H9 (cell line): ENCODE measurements around the gene TKTL1. TPM values are rescaled to one million over a fixed set of nuclear protein-coding genes. Genes with fewer than 3 reads are reported as not detected.

ENCODE experiments used
- DNase-seq: peaks from one replicate; pipeline ENCODE4 v3.0.0-alpha.2; 2017
- H2AFZ ChIP-seq: one replicate; pipeline ENCODE4 v1.6.1; 2013; ENCODE audit warnings: mild to moderate bottlenecking, low read length, control low read depth, moderate library complexity
- H2AK5ac ChIP-seq: 2 replicates; pipeline ENCODE4 v1.6.1; 2013; ENCODE audit warnings: low read length, control low read depth, mixed read lengths; ENCODE audit not compliant: insufficient read length
- H2BK120ac ChIP-seq: one replicate; pipeline ENCODE4 v1.6.1; 2013; ENCODE audit warnings: low read depth, mild to moderate bottlenecking, low read length, control low read depth, inconsistent platforms; ENCODE audit not compliant: poor library complexity, severe bottlenecking
- H2BK12ac ChIP-seq: 2 replicates; pipeline ENCODE4 v1.6.1; 2013; ENCODE audit warnings: low read length, control low read depth, mixed read lengths, low read depth; ENCODE audit not compliant: insufficient read length
- H2BK15ac ChIP-seq: 2 replicates; pipeline ENCODE4 v1.6.1; 2013; ENCODE audit warnings: low read depth, low read length, control low read depth
- H2BK20ac ChIP-seq: one replicate; pipeline ENCODE4 v1.6.1; 2013; ENCODE audit warnings: low read depth, mild to moderate bottlenecking, low read length, control low read depth, inconsistent platforms; ENCODE audit not compliant: poor library complexity, severe bottlenecking
- H2BK5ac ChIP-seq: 2 replicates; pipeline ENCODE4 v1.6.1; 2013; ENCODE audit warnings: low read length, control low read depth, mixed read lengths; ENCODE audit not compliant: insufficient read length
- H3K14ac ChIP-seq: 2 replicates; pipeline ENCODE4 v1.6.1; 2013; ENCODE audit warnings: low read length, control low read depth; ENCODE audit not compliant: insufficient read depth
- H3K18ac ChIP-seq: 2 replicates; pipeline ENCODE4 v1.6.1; 2013; ENCODE audit warnings: low read depth, mild to moderate bottlenecking, mixed read lengths, low read length, control low read depth; ENCODE audit not compliant: insufficient read length
- H3K23ac ChIP-seq: 2 replicates; pipeline ENCODE4 v1.6.1; 2013; ENCODE audit warnings: low read length, control low read depth, mixed read lengths, low read depth; ENCODE audit not compliant: insufficient read length
- H3K23me2 ChIP-seq: 2 replicates; pipeline ENCODE4 v1.6.1; 2013; ENCODE audit warnings: low read depth, mild to moderate bottlenecking, mixed read lengths, low read length, control low read depth; ENCODE audit not compliant: insufficient read length, poor library complexity, severe bottlenecking
- H3K27ac ChIP-seq: 2 replicates; pipeline ENCODE4 v1.5.1; 2013; ENCODE audit warnings: low read length, control low read depth, mixed read lengths, low read depth; ENCODE audit not compliant: insufficient read length
- H3K27me3 ChIP-seq: 2 replicates; pipeline ENCODE4 v1.6.1; 2013; ENCODE audit warnings: low read length, control low read depth, inconsistent platforms; ENCODE audit not compliant: insufficient read depth
- H3K4ac ChIP-seq: 2 replicates; pipeline ENCODE4 v1.6.1; 2013; ENCODE audit warnings: low read depth, mild to moderate bottlenecking, control low read depth, inconsistent platforms, low read length, moderate library complexity
- H3K4me1 ChIP-seq: 2 replicates; pipeline ENCODE4 v1.6.1; 2013; ENCODE audit warnings: low read length, control low read depth, inconsistent platforms; ENCODE audit not compliant: insufficient read depth
- H3K4me2 ChIP-seq: 2 replicates; pipeline ENCODE4 v1.6.1; 2013; ENCODE audit warnings: low read length, control low read depth, mixed read lengths; ENCODE audit not compliant: insufficient read length, insufficient read depth
- H3K56ac ChIP-seq: 2 replicates; pipeline ENCODE4 v1.6.1; 2013; ENCODE audit warnings: low read depth, mild to moderate bottlenecking, mixed read lengths, low read length, control low read depth; ENCODE audit not compliant: insufficient read length
- H3K79me1 ChIP-seq: 2 replicates; pipeline ENCODE4 v1.6.1; 2013; ENCODE audit warnings: low read depth, mild to moderate bottlenecking, moderate library complexity, low read length, control low read depth, inconsistent platforms; ENCODE audit not compliant: insufficient read depth, poor library complexity, severe bottlenecking
- H3K79me2 ChIP-seq: 2 replicates; pipeline ENCODE4 v1.6.1; 2013; ENCODE audit warnings: low read length, control low read depth, inconsistent platforms; ENCODE audit not compliant: insufficient read depth
- H3K9ac ChIP-seq: 2 replicates; pipeline ENCODE4 v1.6.1; 2013; ENCODE audit warnings: low read length, control low read depth, mixed read lengths; ENCODE audit not compliant: insufficient read length; ENCODE audit errors: extremely low read depth
- H3K9me3 ChIP-seq: one replicate; pipeline ENCODE4 v1.6.1; 2013; ENCODE audit warnings: low read depth, low read length, inconsistent platforms; ENCODE audit not compliant: control insufficient read depth
- H3T11ph ChIP-seq: one replicate; pipeline ENCODE4 v1.6.1; 2013; ENCODE audit warnings: mild to moderate bottlenecking, low read length, control low read depth, inconsistent platforms
- H4K20me1 ChIP-seq: one replicate; pipeline ENCODE4 v1.6.1; 2013; ENCODE audit not compliant: control insufficient read depth, insufficient read length, insufficient read depth
- H4K5ac ChIP-seq: 2 replicates; pipeline ENCODE4 v1.6.1; 2013; ENCODE audit warnings: low read depth, mild to moderate bottlenecking, mixed read lengths, low read length, control low read depth; ENCODE audit not compliant: insufficient read length
- H4K8ac ChIP-seq: replicated peaks from 2 replicates; pipeline ENCODE4 v1.6.1; 2013; ENCODE audit warnings: low read length, control low read depth, mixed read lengths, low read depth; ENCODE audit not compliant: insufficient read length
- H4K91ac ChIP-seq: 2 replicates; pipeline ENCODE4 v1.6.1; 2013; ENCODE audit warnings: low read depth, mild to moderate bottlenecking, moderate library complexity, mixed read lengths, low read length, control low read depth; ENCODE audit not compliant: insufficient read length
- H3K27ac Mint-ChIP-seq, 3 experiments: 2 replicates in 2 of 3; 3 replicates in 1 of 3; pipeline ENCODE4 v1.8.0; 2020 to 2021; ENCODE audit warnings: mixed read lengths in 3 of 3, mild to moderate bottlenecking in 1 of 3, moderate library complexity in 1 of 3
- H3K27me3 Mint-ChIP-seq: 2 replicates; pipeline ENCODE4 v1.8.0; 2021; ENCODE audit warnings: low read depth, mild to moderate bottlenecking, moderate library complexity, mixed read lengths
- H3K36me3 Mint-ChIP-seq, 3 experiments: 2 replicates in 2 of 3; 3 replicates in 1 of 3; pipeline ENCODE4 v1.8.0; 2020 to 2021; ENCODE audit warnings: low read depth in 3 of 3, mixed read lengths in 3 of 3; ENCODE audit not compliant: insufficient read depth in 1 of 3
- H3K4me1 Mint-ChIP-seq, 2 experiments: 2 replicates each; pipeline ENCODE4 v1.8.0; 2020; ENCODE audit warnings: mixed read lengths in 2 of 2
- H3K4me3 Mint-ChIP-seq, 2 experiments: 2 replicates in 1 of 2; 3 replicates in 1 of 2; pipeline ENCODE4 v1.8.0; 2020 to 2021; ENCODE audit warnings: mild to moderate bottlenecking in 2 of 2, mixed read lengths in 2 of 2, moderate library complexity in 1 of 2
- H3K9me3 Mint-ChIP-seq, 2 experiments: 2 replicates in 1 of 2; 3 replicates in 1 of 2; pipeline ENCODE4 v1.8.0; 2020; ENCODE audit warnings: mild to moderate bottlenecking in 2 of 2, mixed read lengths in 2 of 2, moderate library complexity in 1 of 2
- CTCF ChIP-seq: fragments of 200-600 bp; sonication (generic); conservative IDR thresholded peaks from 3 replicates; pipeline ENCODE4 v1.8.0; 2021; ENCODE audit warnings: antibody characterized with exemption, mild to moderate bottlenecking
- whole genome bisulfite sequencing: extraction: QIAGEN DNeasy Blood & Tissue Kit; methylation state at CpG from one replicate; pipeline ENCODE4 v1.1.7; 2013; ENCODE audit warnings: missing lambda C conversion rate, low lambda C conversion rate, mixed read lengths; ENCODE audit not compliant: insufficient read length; ENCODE audit errors: extremely low coverage; 5-methylcytosine and 5-hydroxymethylcytosine counted together
- total RNA-seq: library from RNA; stranded (reverse); gene quantifications from 2 replicates; pipeline ENCODE4 v1.2.1, GENCODE V29; 2021

Gene TKTL1
- total RNA-seq, 1 experiment from 2014 or later, result not detected

- H3K9ac ChIP-seq, result no peak overlapping the region
- H4K91ac ChIP-seq, result no peak overlapping the region
- no peaks in the 10 kb centered on the region for H3K9me3 ChIP-seq
These were observed 81.2 kb downstream of the TKTL1 start for GRCh38 chrX:154376774-154377173.

More at GRCh38 chrX:154376774-154377173, 81.2 kb downstream of the TKTL1 start:
- no peak overlapping the region for H2BK12ac ChIP-seq
- H4K5ac ChIP-seq, result no peak overlapping the region
- H3K23me2 ChIP-seq, result peaks cover 13% of the 10 kb centered on the region
- no peak overlapping the region for H3K23ac ChIP-seq
- no peak overlapping the region for H3K14ac ChIP-seq
- peaks cover 50 to 56% of the 10 kb centered on the region in 2 experiments for H3K9me3 Mint-ChIP-seq
- H3K27ac ChIP-seq, result no peak overlapping the region
- no peak overlapping the region for H3K4me2 ChIP-seq
- no peak overlapping the region for H2BK120ac ChIP-seq
- no peak for TF ChIP-seq CTCF
- no peak overlapping the region for H3K18ac ChIP-seq
- H3K27me3 ChIP-seq, result no peaks in the 10 kb centered on the region
- no peak overlapping the region for H2BK20ac ChIP-seq
- no peak overlapping the region for H3K27ac Mint-ChIP-seq
- no peaks in the 10 kb centered on the region; the same call in 1 of the 2 replicates for H3K79me2 ChIP-seq
- H3T11ph ChIP-seq, result no peak overlapping the region
- no CpG with 5 or more reads among the region's 3 CpGs for WGBS
- no peaks in the 10 kb centered on the region for H3K27me3 Mint-ChIP-seq
- no peaks in the 10 kb centered on the region; the same call in 1 of the 2 replicates for H3K4me1 ChIP-seq
- no peak overlapping the region; a peak in 1 of 5 replicates for H3K4me3 Mint-ChIP-seq
- H2AK5ac ChIP-seq, result no peak overlapping the region
- no peak for DNase-seq
- H3K36me3 Mint-ChIP-seq, result peaks cover 14 to 20% (median 15%) of the 10 kb centered on the region in 3 experiments
- no peak overlapping the region for H3K4ac ChIP-seq
- no peak overlapping the region for H2BK15ac ChIP-seq
- no peak overlapping the region for H2BK5ac ChIP-seq
- H4K20me1 ChIP-seq, result no peaks in the 10 kb centered on the region
- no peak overlapping the region for H3K56ac ChIP-seq
- H3K79me1 ChIP-seq, result no peaks in the 10 kb centered on the region
- no peak overlapping the region for H2AFZ ChIP-seq
- peaks cover 9 to 38% of the 10 kb centered on the region in 2 experiments for H3K4me1 Mint-ChIP-seq
- no peak overlapping the region for H4K8ac ChIP-seq
